ENCODE data around the gene RPS24. TPM values are rescaled to one million over a fixed set of nuclear protein-coding genes. Genes with fewer than 3 reads are reported as not detected.

The RPS24 gene
- total RNA-seq, 1 donor from 2014 or later, result 759 TPM

DNA sequence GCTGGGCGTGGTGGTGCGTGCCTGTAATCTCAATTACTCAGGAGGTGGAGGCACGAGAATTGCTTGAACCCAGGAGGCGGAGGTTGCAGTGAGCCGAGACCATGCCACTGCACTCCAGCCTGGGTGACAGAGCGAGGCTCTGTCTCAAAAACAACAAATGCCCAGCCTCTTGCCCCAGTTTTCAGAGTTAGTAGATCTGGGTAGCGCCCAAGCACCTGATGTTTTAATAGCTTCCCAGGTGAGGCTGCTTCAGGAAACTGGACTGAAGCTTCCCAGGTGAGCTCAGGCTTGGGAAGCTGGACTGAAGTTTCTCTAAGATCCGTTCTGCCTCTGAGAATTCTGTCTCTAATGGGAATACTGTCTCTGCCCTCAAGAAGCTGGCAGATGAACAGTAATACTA is 12.2 kb downstream of the RPS24 start:
- Mint-ChIP-seq H3K4me1 (ENCODE audit: low read depth) (peaks cover 39% of the 10 kb centered on the region), H3K4me3 (ENCODE audit: unreplicated experiment) (no peak overlapping the region), H3K27ac (ENCODE audit: unreplicated experiment) (no peak overlapping the region), H3K36me3 (ENCODE audit: low read depth) (peaks cover 17% of the 10 kb centered on the region), H3K9me3 (ENCODE audit: low read depth) (no peaks in the 10 kb centered on the region), H3K27me3 (ENCODE audit: low read depth) (no peaks in the 10 kb centered on the region)
- TF ChIP-seq, protein P1, sequence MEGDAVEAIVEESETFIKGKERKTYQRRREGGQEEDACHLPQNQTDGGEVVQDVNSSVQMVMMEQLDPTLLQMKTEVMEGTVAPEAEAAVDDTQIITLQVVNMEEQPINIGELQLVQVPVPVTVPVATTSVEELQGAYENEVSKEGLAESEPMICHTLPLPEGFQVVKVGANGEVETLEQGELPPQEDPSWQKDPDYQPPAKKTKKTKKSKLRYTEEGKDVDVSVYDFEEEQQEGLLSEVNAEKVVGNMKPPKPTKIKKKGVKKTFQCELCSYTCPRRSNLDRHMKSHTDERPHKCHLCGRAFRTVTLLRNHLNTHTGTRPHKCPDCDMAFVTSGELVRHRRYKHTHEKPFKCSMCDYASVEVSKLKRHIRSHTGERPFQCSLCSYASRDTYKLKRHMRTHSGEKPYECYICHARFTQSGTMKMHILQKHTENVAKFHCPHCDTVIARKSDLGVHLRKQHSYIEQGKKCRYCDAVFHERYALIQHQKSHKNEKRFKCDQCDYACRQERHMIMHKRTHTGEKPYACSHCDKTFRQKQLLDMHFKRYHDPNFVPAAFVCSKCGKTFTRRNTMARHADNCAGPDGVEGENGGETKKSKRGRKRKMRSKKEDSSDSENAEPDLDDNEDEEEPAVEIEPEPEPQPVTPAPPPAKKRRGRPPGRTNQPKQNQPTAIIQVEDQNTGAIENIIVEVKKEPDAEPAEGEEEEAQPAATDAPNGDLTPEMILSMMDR (IDR thresholded peaks at IDR 0.05), result no peak
- DNase-seq (ENCODE audit: low spot score), result no peak

DNA sequence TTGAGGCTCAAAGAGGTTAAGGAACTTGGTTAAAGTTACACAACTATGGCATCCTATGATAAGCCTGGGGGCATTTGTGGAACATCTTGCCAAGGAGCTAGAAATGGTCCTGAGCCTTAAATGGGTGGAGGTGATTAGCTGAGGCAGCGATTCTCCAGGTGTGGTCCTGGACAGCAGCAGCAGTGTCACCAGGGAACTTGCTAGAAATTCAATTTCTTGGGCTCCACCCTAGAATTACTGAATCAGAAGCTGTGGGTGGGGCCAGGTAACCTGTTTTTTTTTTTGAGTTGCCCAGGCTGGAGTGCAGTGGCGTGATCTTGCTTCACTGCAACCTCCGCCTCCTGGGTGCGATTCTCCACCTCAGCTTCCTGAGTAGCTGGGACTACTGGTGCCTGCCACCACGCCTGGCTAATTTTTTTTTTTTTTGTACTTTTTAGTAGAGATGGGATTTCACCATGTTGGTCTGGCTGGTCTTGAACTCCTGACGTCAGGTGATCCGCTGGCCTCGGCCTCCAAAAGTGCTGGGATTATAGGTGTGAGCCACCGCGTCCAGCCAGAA is 13.1 kb downstream of the RPS24 start:
- H3K27ac Mint-ChIP-seq (ENCODE audit: unreplicated experiment), result no peak overlapping the region
- peaks cover 8% of the 10 kb centered on the region for H3K36me3 Mint-ChIP-seq (ENCODE audit: low read depth)
- H3K4me3 Mint-ChIP-seq (ENCODE audit: unreplicated experiment), result no peak overlapping the region
- no peak for DNase-seq (ENCODE audit: low spot score)
- H3K4me1 Mint-ChIP-seq (ENCODE audit: low read depth), result peaks cover 39% of the 10 kb centered on the region
- TF ChIP-seq, protein P1 (IDR thresholded peaks at IDR 0.05), result no peak
- no peaks in the 10 kb centered on the region for H3K27me3 Mint-ChIP-seq (ENCODE audit: low read depth)
- H3K9me3 Mint-ChIP-seq (ENCODE audit: low read depth), result no peaks in the 10 kb centered on the region

DNA sequence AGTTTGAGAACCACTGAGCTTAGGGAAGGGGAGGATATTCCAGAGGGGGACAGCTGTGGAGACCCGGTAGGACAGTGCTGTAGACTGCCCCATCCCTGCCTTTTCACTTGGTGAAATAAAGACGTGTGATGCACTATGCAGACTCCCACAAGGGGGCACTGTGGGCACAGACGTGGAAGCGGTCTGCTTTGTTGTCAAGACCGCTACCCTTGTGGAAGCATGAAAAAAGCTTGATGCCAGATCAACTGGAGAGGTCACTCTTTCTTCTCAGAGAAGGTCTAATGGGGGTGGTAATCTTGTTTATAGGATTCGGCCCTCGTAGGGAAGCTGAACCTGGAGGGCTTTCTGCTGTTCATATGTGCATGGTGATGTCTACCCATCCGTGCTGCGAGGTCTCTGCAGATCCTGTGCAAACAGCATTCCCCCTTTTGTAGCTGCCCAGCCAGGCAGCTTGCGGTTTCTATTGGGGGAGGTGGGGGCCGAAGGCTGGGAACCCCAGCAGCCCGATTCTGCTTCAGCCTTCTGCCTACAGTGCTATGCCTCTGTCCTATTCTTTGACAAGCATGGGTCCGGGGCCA is 13.7 kb downstream of the RPS24 start:
- TF ChIP-seq, protein P1 (IDR thresholded peaks at IDR 0.05), result peak; percentile 94
- H3K36me3 Mint-ChIP-seq (ENCODE audit: low read depth), result peaks cover 5% of the 10 kb centered on the region
- DNase-seq (ENCODE audit: low spot score), result no peak
- H3K4me3 Mint-ChIP-seq (ENCODE audit: unreplicated experiment), result no peak overlapping the region
- H3K9me3 Mint-ChIP-seq (ENCODE audit: low read depth), result no peaks in the 10 kb centered on the region
- H3K4me1 Mint-ChIP-seq (ENCODE audit: low read depth), result peaks cover 36% of the 10 kb centered on the region
- H3K27ac Mint-ChIP-seq (ENCODE audit: unreplicated experiment), result no peak overlapping the region
- H3K27me3 Mint-ChIP-seq (ENCODE audit: low read depth), result no peaks in the 10 kb centered on the region

DNA sequence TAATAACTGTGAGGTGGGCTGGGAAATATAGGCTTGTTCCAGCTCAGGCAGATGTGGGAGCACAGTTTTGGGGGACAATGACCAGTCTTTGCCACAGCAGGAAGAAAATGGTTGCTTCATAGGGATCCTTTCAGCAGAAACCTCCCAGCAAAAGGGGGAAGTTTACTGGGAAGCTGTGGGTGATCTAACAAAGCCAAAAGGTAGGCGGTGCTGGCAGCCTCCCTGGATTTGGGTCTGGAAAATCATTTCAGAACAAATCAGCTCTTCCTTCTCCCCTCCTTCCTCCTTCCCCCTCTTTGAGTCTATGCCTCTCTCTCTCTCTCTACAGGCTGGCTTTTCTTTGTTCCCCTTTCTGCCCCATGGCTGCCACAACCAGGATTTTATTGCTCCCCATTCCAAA is 16.2 kb downstream of the RPS24 start:
- Mint-ChIP-seq H3K27me3 (ENCODE audit: low read depth) (no peaks in the 10 kb centered on the region), H3K4me3 (ENCODE audit: unreplicated experiment) (no peak overlapping the region), H3K9me3 (ENCODE audit: low read depth) (no peaks in the 10 kb centered on the region), H3K36me3 (ENCODE audit: low read depth) (peaks cover 4% of the 10 kb centered on the region), H3K4me1 (ENCODE audit: low read depth) (peaks cover 25% of the 10 kb centered on the region), H3K27ac (ENCODE audit: unreplicated experiment) (no peak overlapping the region)
- TF ChIP-seq, protein P1 (IDR thresholded peaks at IDR 0.05), result no peak
- DNase-seq (ENCODE audit: low spot score), result no peak

DNA sequence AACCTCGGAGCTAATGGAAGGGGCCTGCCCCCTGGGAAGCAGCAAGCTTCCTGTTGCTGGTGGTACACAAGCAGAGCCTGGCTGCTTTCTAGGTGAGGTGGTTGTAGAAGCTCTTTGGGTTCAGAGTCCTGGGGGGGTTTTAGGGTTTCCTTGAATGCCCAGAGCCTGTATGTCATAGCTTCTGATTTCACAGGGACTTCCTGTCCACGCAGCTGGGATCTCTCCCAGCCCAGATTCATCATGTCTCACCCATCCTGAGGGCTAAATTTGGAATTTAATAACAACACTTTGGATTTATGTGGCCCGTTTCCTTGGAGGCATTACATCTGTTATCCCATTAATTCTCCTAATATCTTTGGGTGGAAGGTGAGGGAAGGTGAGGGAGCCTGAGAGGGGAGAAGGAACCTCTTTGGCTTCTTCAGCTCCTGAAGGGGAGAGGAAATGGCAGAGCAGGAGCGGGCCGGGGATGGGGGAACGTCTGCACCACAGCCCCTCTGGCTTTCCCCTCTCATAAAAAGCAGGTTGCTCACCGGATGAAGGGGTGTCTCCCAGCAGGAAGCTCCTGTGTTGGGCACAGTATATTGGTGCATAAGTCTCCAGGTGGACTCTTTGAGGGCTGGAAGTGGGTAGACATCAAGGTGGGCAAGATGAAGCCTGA is 19.7 kb downstream of the RPS24 start:
- Mint-ChIP-seq H3K4me3 (ENCODE audit: unreplicated experiment) (no peak overlapping the region), H3K27ac (ENCODE audit: unreplicated experiment) (peak overlapping the region; percentile 45), H3K4me1 (ENCODE audit: low read depth) (peaks cover 15% of the 10 kb centered on the region), H3K36me3 (ENCODE audit: low read depth) (peaks cover 10% of the 10 kb centered on the region), H3K27me3 (ENCODE audit: low read depth) (no peaks in the 10 kb centered on the region), H3K9me3 (ENCODE audit: low read depth) (no peaks in the 10 kb centered on the region)
- TF ChIP-seq, protein P1 (IDR thresholded peaks at IDR 0.05), result no peak
- no peak for DNase-seq (ENCODE audit: low spot score)
